ENCODE measurements around the gene ITPR3.
A peak's percentile ranks its signal among the peaks of the same experiment; 100 is the strongest.

Gene ITPR3

GRCh38 chr6:33742092-33742491 lies 121.0 kb downstream of the ITPR3 start:
- H3K36me3 ChIP-seq (ENCODE audit: control insufficient read depth, insufficient read depth, low read length) = no peaks in the 10 kb centered on the region

GRCh38 chr6:33742837-33743236 lies 121.7 kb downstream of the ITPR3 start:
- Histone ChIP-seq H3K9ac (ENCODE audit: low read length) (no peak overlapping the region), H3K4me1 (ENCODE audit: control insufficient read depth, insufficient read depth, low read length) (peaks cover 12% of the 10 kb centered on the region)

More at GRCh38 chr6:33742092-33742491, 121.0 kb downstream of the ITPR3 start:
- Histone ChIP-seq H3K4me3 (ENCODE audit: low read length) (no peak overlapping the region), H3K4me1 (ENCODE audit: control insufficient read depth, insufficient read depth, low read length) (peaks cover 12% of the 10 kb centered on the region), H3K27ac (ENCODE audit: low read depth, low read length) (no peak overlapping the region), H3K9ac (ENCODE audit: low read length) (no peak overlapping the region), H3K27me3 (ENCODE audit: control insufficient read depth, insufficient read depth, low read length) (no peaks in the 10 kb centered on the region)

GRCh38 chr6:33744001-33744848 lies 123.1 kb downstream of the ITPR3 start:
- Histone ChIP-seq H3K9ac (ENCODE audit: low read length) (no peak overlapping the region), H3K27me3 (ENCODE audit: control insufficient read depth, insufficient read depth, low read length) (no peaks in the 10 kb centered on the region), H3K4me3 (ENCODE audit: low read length) (no peak overlapping the region), H3K36me3 (ENCODE audit: control insufficient read depth, insufficient read depth, low read length) (no peaks in the 10 kb centered on the region), H3K4me1 (ENCODE audit: control insufficient read depth, insufficient read depth, low read length) (peaks cover 12% of the 10 kb centered on the region), H3K27ac (ENCODE audit: low read depth, low read length) (peak overlapping the region; percentile 90)

More at GRCh38 chr6:33742837-33743236, 121.7 kb downstream of the ITPR3 start:
- Histone ChIP-seq H3K4me3 (ENCODE audit: low read length) (no peak overlapping the region), H3K27ac (ENCODE audit: low read depth, low read length) (no peak overlapping the region), H3K27me3 (ENCODE audit: control insufficient read depth, insufficient read depth, low read length) (no peaks in the 10 kb centered on the region), H3K36me3 (ENCODE audit: control insufficient read depth, insufficient read depth, low read length) (no peaks in the 10 kb centered on the region)

GRCh38 chr6:33744895-33745546 lies 123.9 kb downstream of the ITPR3 start:
- H3K4me3 ChIP-seq (ENCODE audit: low read length) = no peak overlapping the region
- H3K4me1 ChIP-seq (ENCODE audit: control insufficient read depth, insufficient read depth, low read length) = peaks cover 12% of the 10 kb centered on the region
- H3K27me3 ChIP-seq (ENCODE audit: control insufficient read depth, insufficient read depth, low read length) = no peaks in the 10 kb centered on the region
- H3K9ac ChIP-seq (ENCODE audit: low read length) = no peak overlapping the region
- H3K27ac ChIP-seq (ENCODE audit: low read depth, low read length) = peak overlapping the region; percentile 90
- no peaks in the 10 kb centered on the region for H3K36me3 ChIP-seq (ENCODE audit: control insufficient read depth, insufficient read depth, low read length)

DNA sequence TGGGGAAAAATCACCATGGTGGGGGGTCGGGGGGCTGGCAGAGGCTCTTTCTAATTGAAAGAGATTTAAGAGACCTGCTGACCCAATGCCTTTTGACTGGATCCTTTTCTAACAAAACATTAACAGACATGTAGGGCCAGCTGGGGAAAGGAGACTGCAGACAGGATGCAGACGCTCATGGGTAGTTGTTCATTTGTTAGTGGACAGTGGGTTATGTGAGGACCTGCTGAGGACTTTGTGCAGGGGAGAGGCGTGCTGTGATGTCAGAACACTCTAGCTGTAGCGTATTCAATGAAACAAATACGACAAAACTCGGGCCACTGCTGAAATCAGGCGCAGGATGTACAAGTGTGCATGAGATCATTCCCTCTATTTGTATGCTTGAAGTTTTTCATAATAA lies 124.4 kb downstream of the ITPR3 start:
- peak overlapping the region; percentile 90 for H3K27ac ChIP-seq (ENCODE audit: low read depth, low read length)
- no peaks in the 10 kb centered on the region for H3K36me3 ChIP-seq (ENCODE audit: control insufficient read depth, insufficient read depth, low read length)
- no peaks in the 10 kb centered on the region for H3K27me3 ChIP-seq (ENCODE audit: control insufficient read depth, insufficient read depth, low read length)
- H3K4me1 ChIP-seq (ENCODE audit: control insufficient read depth, insufficient read depth, low read length) = peaks cover 12% of the 10 kb centered on the region
- H3K9ac ChIP-seq (ENCODE audit: low read length) = no peak overlapping the region
- H3K4me3 ChIP-seq (ENCODE audit: low read length) = peak overlapping the region; percentile 7
